ENCODE measurements around the gene SPATA31A5.
"Not testable (repeated sequence)": the region's sequence is repeated elsewhere in the genome, so short reads cannot be mapped to it uniquely, and the experiment has no call there.

SPATA31A5 gene

DNA sequence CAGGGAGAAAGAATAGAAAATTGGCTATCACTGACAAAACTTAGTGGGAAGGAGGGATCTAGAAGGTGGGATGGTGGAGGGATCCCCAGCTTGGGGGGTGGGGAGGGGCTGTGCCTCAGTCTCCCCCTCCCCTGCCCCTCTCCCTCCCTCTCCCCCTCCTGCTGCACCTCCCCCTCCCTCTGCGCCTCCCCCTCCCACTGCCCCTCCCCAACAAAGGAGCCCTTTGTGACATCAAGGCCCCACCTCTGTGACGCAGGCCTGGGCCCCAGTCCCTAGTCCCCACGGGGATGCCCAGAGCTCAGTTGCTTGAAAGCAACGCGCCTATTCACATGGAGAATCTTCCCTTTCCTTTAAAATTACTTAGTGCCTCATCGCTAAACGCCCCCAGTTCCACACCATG is at the start of gene SPATA31A5:
SPATA31A5 (plus strand) TSS at position 301 of the 400 bp plus-strand sequence; CDS start at position 330, 29 bp downstream.
- not testable (repeated sequence) for DNase-seq (ENCODE audit: low read depth in 2 of 2)

DNA sequence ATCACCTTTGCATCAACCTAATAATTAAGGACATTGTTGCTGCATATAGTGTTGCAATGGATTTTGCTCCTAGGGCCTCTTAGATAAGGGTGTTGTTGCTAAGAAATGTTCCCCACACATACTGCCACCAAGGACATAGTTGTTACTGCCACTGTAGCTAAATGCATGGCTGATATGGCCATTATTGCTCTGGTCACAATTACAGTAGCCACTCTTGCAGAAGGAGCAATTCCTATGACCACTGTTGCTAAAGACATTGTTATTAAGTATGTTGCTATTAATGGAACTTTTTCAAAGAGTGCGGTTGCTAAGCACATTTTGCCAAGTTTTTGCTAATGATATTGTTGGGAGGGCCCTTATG is 48.8 kb downstream of the SPATA31A5 start:
- DNase-seq (ENCODE audit: low read depth in 2 of 2): not testable (repeated sequence)

DNA sequence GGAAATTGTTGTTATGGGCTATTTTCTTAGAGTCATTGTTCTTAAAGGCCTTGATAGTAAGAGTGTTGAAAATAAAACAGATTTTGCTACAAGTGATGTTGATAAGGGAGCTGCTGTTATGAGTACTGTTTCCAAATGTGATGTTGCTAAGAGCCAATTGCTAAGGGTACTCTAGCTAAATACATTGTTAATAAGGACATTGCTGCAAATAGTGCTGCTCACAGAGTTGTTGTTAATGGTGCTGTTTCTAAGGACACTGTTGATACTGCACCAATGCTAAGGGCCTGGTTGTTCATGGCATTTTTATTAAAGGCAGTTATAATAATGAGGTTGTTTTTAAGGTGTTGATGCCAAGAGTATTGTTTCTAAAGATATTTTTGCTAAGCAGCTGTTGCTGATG is 52.2 kb downstream of the SPATA31A5 start:
- DNase-seq (ENCODE audit: low read depth in 2 of 2): not testable (repeated sequence)
